Hepatocyte (in vitro differentiated cells): ENCODE measurements around the gene RBM38. TPM values are rescaled to one million over a fixed set of nuclear protein-coding genes. Genes with fewer than 3 reads are reported as not detected.

Experiments
- DNase-seq: peaks from one replicate; pipeline ENCODE4 v3.0.0-alpha.2; 2016; ENCODE audit warnings: low spot score
- H2AFZ ChIP-seq: fragments of 200-600 bp; sonication (generic); 2 replicates; pipeline ENCODE4 v1.6.0; 2016; ENCODE audit warnings: antibody characterized with exemption, mild to moderate bottlenecking
- H3K27ac ChIP-seq: fragments of 200-600 bp; sonication (generic); 2 replicates; pipeline ENCODE4 v1.5.1; 2016; ENCODE audit warnings: mild to moderate bottlenecking
- H3K27me3 ChIP-seq: fragments of 200-600 bp; sonication (generic); 2 replicates; pipeline ENCODE4 v1.6.1; 2016
- H3K36me3 ChIP-seq: fragments of 200-600 bp; sonication (generic); replicated peaks from 2 replicates; pipeline ENCODE4 v1.5.1; 2016; ENCODE audit warnings: low read depth; ENCODE audit not compliant: insufficient read depth
- H3K4me1 ChIP-seq: fragments of 200-600 bp; sonication (generic); 2 replicates; pipeline ENCODE4 v1.5.1; 2016; ENCODE audit warnings: mild to moderate bottlenecking, moderate library complexity; ENCODE audit not compliant: insufficient read depth
- H3K4me2 ChIP-seq: fragments of 200-600 bp; sonication (generic); 2 replicates; pipeline ENCODE4 v1.6.0; 2016
- H3K4me3 ChIP-seq: fragments of 200-600 bp; sonication (generic); 2 replicates; pipeline ENCODE4 v1.5.1; 2016; ENCODE audit warnings: mild to moderate bottlenecking
- H3K79me2 ChIP-seq: fragments of 200-600 bp; sonication (generic); 2 replicates; pipeline ENCODE4 v1.6.0; 2017; ENCODE audit warnings: mild to moderate bottlenecking
- H3K9me2 ChIP-seq: fragments of 200-600 bp; sonication (generic); replicated peaks from 2 replicates; pipeline ENCODE4 v1.6.0; 2017; ENCODE audit warnings: mild to moderate bottlenecking; ENCODE audit not compliant: insufficient read depth
- H3K9me3 ChIP-seq: fragments of 200-600 bp; sonication (generic); 2 replicates; pipeline ENCODE4 v1.5.1; 2016; ENCODE audit warnings: low read depth, mild to moderate bottlenecking
- H4K20me1 ChIP-seq: fragments of 200-600 bp; sonication (generic); 2 replicates; pipeline ENCODE4 v1.6.0; 2016; ENCODE audit warnings: mild to moderate bottlenecking; ENCODE audit not compliant: insufficient read depth, poor library complexity, severe bottlenecking
- CTCF ChIP-seq: fragments of 200-600 bp; sonication (generic); IDR thresholded peaks from 2 replicates; pipeline ENCODE4 v1.5.1; 2016; ENCODE audit warnings: antibody characterized with exemption, mild to moderate bottlenecking; ENCODE audit not compliant: poor library complexity
- EZH2 ChIP-seq: fragments of 200-600 bp; sonication (generic); IDR thresholded peaks from 2 replicates; pipeline ENCODE4 v1.6.1; 2016; ENCODE audit warnings: antibody characterized with exemption, mild to moderate bottlenecking, borderline replicate concordance
- EZH2phosphoT487 ChIP-seq: fragments of 200-600 bp; sonication (generic); IDR thresholded peaks from one replicate; pipeline ENCODE4 v1.6.1; 2018; ENCODE audit warnings: antibody characterized with exemption, mild to moderate bottlenecking, low read depth, moderate library complexity; ENCODE audit not compliant: unreplicated experiment, severe bottlenecking
- WGBS: methylation state at CpG from one replicate; pipeline ENCODE4 v1.1.6; 2016; ENCODE audit warnings: low lambda C conversion rate; ENCODE audit errors: missing lambda C conversion rate; 5-methylcytosine and 5-hydroxymethylcytosine counted together
- polyA plus RNA-seq: library from polyadenylated mRNA; unstranded; fragments of >200 nt; fragmentation: Nextera tagmentation; extraction: Ambion mirVana; gene quantifications from 2 replicates; pipeline ENCODE4 v1.2.1, GENCODE V29; 2016
- total RNA-seq: library from RNA; depleted of rRNA; stranded (reverse); fragments of >200 nt; gene quantifications from 2 replicates; pipeline ENCODE4 v1.2.3, GENCODE V29; 2014

The RBM38 gene
- total and polyA plus RNA-seq, 2 experiments from 2014 or later, result 16.1 to 19.6 TPM

GRCh38 chr20:57398231-57398821 lies 7.1 kb downstream of the RBM38 start:
- TF ChIP-seq EZH2, result no peak
- TF ChIP-seq CTCF, result no peak
- no peak for TF ChIP-seq EZH2phosphoT487
- Histone ChIP-seq H2AFZ (no peak overlapping the region), H3K36me3 (no peaks in the 10 kb centered on the region), H3K4me3 (no peak overlapping the region), H4K20me1 (no peaks in the 10 kb centered on the region), H3K27ac (no peak overlapping the region), H3K27me3 (no peaks in the 10 kb centered on the region), H3K9me3 (no peaks in the 10 kb centered on the region), H3K9me2 (no peaks in the 10 kb centered on the region), H3K79me2 (no peaks in the 10 kb centered on the region), H3K4me1 (no peaks in the 10 kb centered on the region), H3K4me2 (no peak overlapping the region)
- WGBS, result 94% methylated on average over 22 of the region's 27 CpGs
- DNase-seq, result no peak

GRCh38 chr20:57398901-57399535 lies 7.8 kb downstream of the RBM38 start:
- no peak overlapping the region for H3K4me2 ChIP-seq
- TF ChIP-seq EZH2phosphoT487 (no peak), EZH2 (no peak), CTCF (no peak)
- no peak overlapping the region for H2AFZ ChIP-seq
- DNase-seq, result no peak
- no peaks in the 10 kb centered on the region for H3K36me3 ChIP-seq
- H3K27me3 ChIP-seq, result no peaks in the 10 kb centered on the region
- H3K27ac ChIP-seq, result no peak overlapping the region
- H3K4me1 ChIP-seq, result no peaks in the 10 kb centered on the region
- H3K9me3 ChIP-seq, result no peaks in the 10 kb centered on the region
- no peaks in the 10 kb centered on the region for H3K79me2 ChIP-seq
- no peak overlapping the region for H3K4me3 ChIP-seq
- 91% methylated on average over 13 of the region's 13 CpGs for WGBS
- no peaks in the 10 kb centered on the region for H3K9me2 ChIP-seq
- H4K20me1 ChIP-seq, result no peaks in the 10 kb centered on the region

- no peaks in the 10 kb centered on the region for H3K79me2 ChIP-seq
- H3K4me2 ChIP-seq, result no peak overlapping the region
- H4K20me1 ChIP-seq, result no peaks in the 10 kb centered on the region
- DNase-seq, result no peak
- WGBS, result 90% methylated on average over 21 of the region's 21 CpGs
- no peak overlapping the region for H2AFZ ChIP-seq
- no peaks in the 10 kb centered on the region for H3K9me2 ChIP-seq
- H3K4me3 ChIP-seq, result no peak overlapping the region
- no peaks in the 10 kb centered on the region for H3K27me3 ChIP-seq
- H3K4me1 ChIP-seq, result no peaks in the 10 kb centered on the region
- H3K9me3 ChIP-seq, result no peaks in the 10 kb centered on the region
- TF ChIP-seq EZH2 (no peak), CTCF (no peak), EZH2phosphoT487 (no peak)
- H3K36me3 ChIP-seq, result no peaks in the 10 kb centered on the region
- H3K27ac ChIP-seq, result no peak overlapping the region
These were observed 8.5 kb downstream of the RBM38 start for GRCh38 chr20:57399587-57400155.
